ENCODE data around the gene ACHE. TPM values are rescaled to one million over a fixed set of nuclear protein-coding genes. Genes with fewer than 3 reads are reported as not detected.
"Not testable (repeated sequence)": the region's sequence is repeated elsewhere in the genome, so short reads cannot be mapped to it uniquely, and the experiment has no call there.

Gene ACHE
- 10 to 100 TPM in 1 of 2 donors, 1 to 10 TPM in 1; 9.8 to 10.5 TPM for total RNA-seq
- 5.1 TPM for polyA plus RNA-seq (ENCODE audit: insufficient read depth, low read depth, low replicate concordance)
- long read RNA-seq, donor 1, transcript ACHE-201 (5 exons, 2,168 nt), result major isoform, 6 of 9 reads
- long read RNA-seq, donor 1, partial matches to known transcripts, result 0 of 9 reads
- long read RNA-seq, donor 1, other reads (novel, unspliced or antisense), result 0 of 9 reads
- long read RNA-seq, donor 2, partial matches to known transcripts, result 0 of 3 reads
- long read RNA-seq, donor 2, other reads (novel, unspliced or antisense), result 0 of 3 reads

- intact Hi-C loops (cut with DNase I; ENCODE audit: low total_unique reads), result loop anchor here (5.0 kb wide), 1 partner anchor 162 kb away; no protein-coding TSS in a partner anchor
- TF ChIP-seq POLR2A (IDR thresholded peaks at IDR 0.05), result no peak
- no peak for TF ChIP-seq CTCF (IDR thresholded peaks at IDR 0.05)
- H3K27ac ChIP-seq, result peak within 1 kb of the TSS in 1 of 2 donors; percentile 39
- WGBS, 2 donors, result 0% methylated on average over 23 of the region's 32 CpGs; no CpG with 5 or more reads in 1 of the 2 donors
- DNase-seq, result no peak
- H3K4me1 ChIP-seq, result peaks cover 14% of the 10 kb centered on the region
- H3K36me3 ChIP-seq (ENCODE audit: low read depth, missing control alignments), result no peaks in the 10 kb centered on the region
- no peaks in the 10 kb centered on the region for H3K27me3 ChIP-seq
- H3K9me3 ChIP-seq, result no peaks in the 10 kb centered on the region
- peak within 1 kb of the TSS; percentile 9 to 62 for H3K4me3 ChIP-seq
These were observed at the start of gene ACHE for GRCh38 chr7:100895701-100895955. Gene ACHE (minus strand): TSS chr7:100895888. CDS start chr7:100894232, 1,656 bp downstream.

GRCh38 chr7:100944138-100944537 lies 48.5 kb upstream of the ACHE start:
- H3K9me3 ChIP-seq, result no peaks in the 10 kb centered on the region
- no peak overlapping the region for H3K27ac ChIP-seq
- H3K4me1 ChIP-seq, result no peaks in the 10 kb centered on the region
- TF ChIP-seq CTCF (IDR thresholded peaks at IDR 0.05), result no peak
- no peak for TF ChIP-seq POLR2A (IDR thresholded peaks at IDR 0.05)
- no peak for DNase-seq
- no peak overlapping the region for H3K4me3 ChIP-seq
- WGBS, 2 donors, result 65 to 90% methylated on average over 4 of the region's 4 CpGs
- H3K36me3 ChIP-seq (ENCODE audit: low read depth, missing control alignments), result no peaks in the 10 kb centered on the region
- H3K27me3 ChIP-seq, result no peaks in the 10 kb centered on the region
- intact Hi-C loops (cut with DNase I; ENCODE audit: low total_unique reads), result no loop called here

- 78 to 85% methylated on average over 5 of the region's 5 CpGs for WGBS, 2 donors
- intact Hi-C loops (cut with DNase I; ENCODE audit: low total_unique reads), result no loop called here
- H3K27me3 ChIP-seq, result no peaks in the 10 kb centered on the region
- no peaks in the 10 kb centered on the region for H3K4me1 ChIP-seq
- TF ChIP-seq CTCF (IDR thresholded peaks at IDR 0.05), result no peak
- H3K27ac ChIP-seq, result no peak overlapping the region
- no peak overlapping the region for H3K4me3 ChIP-seq
- DNase-seq, result no peak
- H3K36me3 ChIP-seq (ENCODE audit: low read depth, missing control alignments), result no peaks in the 10 kb centered on the region
- H3K9me3 ChIP-seq, result no peaks in the 10 kb centered on the region
These were observed 48.0 kb upstream of the ACHE start for GRCh38 chr7:100943693-100944092.

- H3K4me3 ChIP-seq, result no peak overlapping the region
- H3K9me3 ChIP-seq, result no peaks in the 10 kb centered on the region
- H3K4me1 ChIP-seq, result no peaks in the 10 kb centered on the region
- WGBS, 2 donors, result 78 to 80% methylated on average over 9 of the region's 9 CpGs
- no peak overlapping the region for H3K27ac ChIP-seq
- H3K27me3 ChIP-seq, result no peaks in the 10 kb centered on the region
- TF ChIP-seq CTCF (IDR thresholded peaks at IDR 0.05) (no peak), POLR2A (IDR thresholded peaks at IDR 0.05) (no peak)
- DNase-seq, result no peak
- intact Hi-C loops (cut with DNase I; ENCODE audit: low total_unique reads), result no loop called here
- H3K36me3 ChIP-seq (ENCODE audit: low read depth, missing control alignments), result no peaks in the 10 kb centered on the region
These were observed 46.5 kb upstream of the ACHE start for GRCh38 chr7:100942045-100942774.

DNA sequence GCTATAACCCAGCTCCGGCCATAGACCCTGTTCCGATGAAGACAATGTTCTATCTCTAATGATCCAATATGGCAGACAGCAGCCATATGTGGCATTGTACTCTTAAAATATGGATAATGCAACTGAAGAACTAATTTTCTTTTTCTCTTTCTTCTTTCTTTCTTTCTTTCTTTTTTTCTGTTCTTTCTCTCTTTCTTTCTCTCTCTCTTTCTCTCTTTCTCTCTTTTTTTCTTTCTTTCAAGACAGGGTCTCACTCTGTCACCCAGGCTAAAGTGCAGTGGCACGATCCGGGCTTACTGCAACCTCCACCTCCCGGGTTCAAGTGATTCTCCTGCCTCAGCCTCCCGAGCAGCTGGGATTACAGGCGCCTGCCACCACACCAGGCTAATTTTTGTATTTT lies 40.5 kb upstream of the ACHE start:
- intact Hi-C loops (cut with DNase I; ENCODE audit: low total_unique reads); H3K9me3 ChIP-seq: not testable (repeated sequence)
- WGBS, 2 donors, result 81 to 95% methylated on average over 7 of the region's 7 CpGs

DNA sequence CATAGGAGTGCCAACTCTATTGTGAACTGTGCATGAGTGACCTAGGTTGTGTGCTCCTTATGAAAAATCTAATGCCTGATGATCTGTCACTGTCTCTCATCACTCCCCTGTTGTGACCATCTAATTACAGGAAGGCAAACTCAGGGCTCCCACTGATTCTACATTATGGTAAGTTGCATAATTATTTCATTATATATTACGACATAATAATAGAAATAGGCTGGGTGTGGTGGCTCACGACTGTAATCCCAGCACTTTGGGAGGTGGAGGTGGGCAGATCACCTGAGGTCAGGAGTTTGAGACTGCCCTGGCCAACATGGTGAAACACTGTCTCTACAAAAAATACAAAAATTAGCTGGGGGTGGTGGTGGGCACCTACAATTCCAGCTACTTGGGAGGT lies 39.7 kb upstream of the ACHE start:
- H3K4me3 ChIP-seq; H3K27ac ChIP-seq; H3K36me3 ChIP-seq (ENCODE audit: low read depth, missing control alignments); DNase-seq; H3K27me3 ChIP-seq; intact Hi-C loops (cut with DNase I; ENCODE audit: low total_unique reads); H3K9me3 ChIP-seq; H3K4me1 ChIP-seq: not testable (repeated sequence)
- WGBS, 2 donors, result 86 to 97% methylated on average over 2 of the region's 2 CpGs

More for the DNA sequence above, 40.5 kb upstream of the ACHE start:
- not testable (repeated sequence) for DNase-seq; H3K36me3 ChIP-seq (ENCODE audit: low read depth, missing control alignments); H3K27me3 ChIP-seq; H3K4me3 ChIP-seq; H3K4me1 ChIP-seq; H3K27ac ChIP-seq

All from testis (tissue), 5 donors.